ENCODE measurements around the gene PLET1.

The PLET1 gene

GRCh38 chr11:112237451-112237850 is 23.2 kb downstream of the PLET1 start:
- DNase-seq, result no peak

GRCh38 chr11:112235750-112236390 is 24.8 kb downstream of the PLET1 start:
- no peak for DNase-seq

GRCh38 chr11:112231952-112232351 is 28.7 kb downstream of the PLET1 start:
- DNase-seq, result no peak

GRCh38 chr11:112229746-112230433 is 30.8 kb downstream of the PLET1 start:
- no peak for DNase-seq

GRCh38 chr11:112229159-112229558 is 31.5 kb downstream of the PLET1 start:
- DNase-seq, result no peak

- DNase-seq, result no peak
These were observed 32.0 kb downstream of the PLET1 start for GRCh38 chr11:112228706-112229105.

GRCh38 chr11:112227471-112227870 is 33.2 kb downstream of the PLET1 start:
- no peak for DNase-seq

GRCh38 chr11:112226831-112227401 is 33.7 kb downstream of the PLET1 start:
- no peak for DNase-seq

GRCh38 chr11:112226062-112226830 is 34.4 kb downstream of the PLET1 start, which contains the start of gene PTS:
Gene PTS, plus strand, starts transcription at chr11:112226428. Its CDS starts 16 bp downstream, at chr11:112226444.
- peak; percentile 93 for DNase-seq

- DNase-seq, result no peak
These were observed 35.0 kb downstream of the PLET1 start for GRCh38 chr11:112225753-112226061.

- DNase-seq, result no peak
These were observed 36.7 kb downstream of the PLET1 start for GRCh38 chr11:112223754-112224532.

- DNase-seq, result no peak
These were observed 37.5 kb downstream of the PLET1 start for GRCh38 chr11:112223121-112223520.

GRCh38 chr11:112222303-112222702 is 38.4 kb downstream of the PLET1 start:
- no peak for DNase-seq

- DNase-seq, result no peak
These were observed 39.3 kb downstream of the PLET1 start for GRCh38 chr11:112221274-112221835.

GRCh38 chr11:112219476-112220232 is 41.0 kb downstream of the PLET1 start:
- DNase-seq, result peak; percentile 46

GRCh38 chr11:112216561-112217105 is 44.0 kb downstream of the PLET1 start:
- no peak for DNase-seq

GRCh38 chr11:112215621-112216020 is 45.0 kb downstream of the PLET1 start:
- DNase-seq, result no peak

GRCh38 chr11:112213753-112214152 is 46.9 kb downstream of the PLET1 start:
- no peak for DNase-seq

GRCh38 chr11:112212710-112213109 is 48.0 kb downstream of the PLET1 start:
- DNase-seq, result no peak

- no peak for DNase-seq
These were observed 48.4 kb downstream of the PLET1 start for GRCh38 chr11:112212290-112212689.

- DNase-seq, result no peak
These were observed 49.1 kb downstream of the PLET1 start for GRCh38 chr11:112211536-112211935.
